ENCODE results near the gene HERC4.
"Not testable (repeated sequence)": the region's sequence is repeated elsewhere in the genome, so short reads cannot be mapped to it uniquely, and the experiment has no call there.

The HERC4 gene

GRCh38 chr10:68047554-68048327, 27.3 kb downstream of the HERC4 start:
- DNase-seq (ENCODE audit: low spot score), result no peak
- TF ChIP-seq CTCF (IDR thresholded peaks at IDR 0.05; ENCODE audit: extremely low read depth, missing control alignments), result no peak

- no peak for TF ChIP-seq CTCF (IDR thresholded peaks at IDR 0.05; ENCODE audit: extremely low read depth, missing control alignments)
- no peak for DNase-seq (ENCODE audit: low spot score)
Measured at GRCh38 chr10:68047122-68047521, 28.0 kb downstream of the HERC4 start.

DNA sequence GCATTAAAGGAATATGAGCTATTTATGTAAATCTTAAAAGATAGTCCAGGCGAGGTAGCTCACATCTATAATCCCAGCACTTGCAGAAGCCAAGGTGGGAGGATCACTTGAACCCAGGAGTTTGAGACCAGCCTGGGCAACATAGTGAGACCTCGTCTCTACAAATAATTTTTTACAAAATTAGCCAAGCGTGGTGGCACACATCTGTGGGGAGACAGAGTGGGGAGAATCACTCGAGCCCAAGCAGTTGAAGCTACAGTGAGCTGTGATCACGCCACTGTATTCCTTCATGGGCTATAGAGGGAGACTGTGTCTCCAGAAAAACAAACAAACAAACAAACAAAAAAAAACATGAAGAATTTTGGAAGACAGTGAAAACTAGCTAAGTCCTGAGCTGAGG, 28.4 kb downstream of the HERC4 start:
- TF ChIP-seq CTCF (IDR thresholded peaks at IDR 0.05; ENCODE audit: extremely low read depth, missing control alignments), result no peak
- no peak for DNase-seq (ENCODE audit: low spot score)

GRCh38 chr10:68043030-68043429, 32.1 kb downstream of the HERC4 start:
- DNase-seq (ENCODE audit: low spot score), result peak; percentile 18
- no peak for TF ChIP-seq CTCF (IDR thresholded peaks at IDR 0.05; ENCODE audit: extremely low read depth, missing control alignments)

DNA sequence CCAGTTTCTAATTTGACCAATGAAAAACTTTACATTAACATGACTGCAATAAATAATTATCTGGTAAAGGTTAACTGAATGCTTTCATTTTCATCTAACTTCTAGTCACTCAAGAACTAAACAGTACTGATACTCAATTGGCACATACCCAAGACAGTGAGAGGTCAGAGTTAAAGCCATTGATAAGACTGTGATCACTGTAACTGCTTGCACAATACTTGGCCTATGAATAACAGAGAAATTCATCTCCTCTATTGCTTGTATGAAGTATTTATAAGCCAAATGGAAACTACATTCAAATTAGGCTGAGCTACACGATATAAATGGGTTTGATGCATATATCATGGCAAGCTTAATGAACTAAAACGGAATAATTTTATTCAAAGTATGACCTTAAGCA, 43.0 kb downstream of the HERC4 start:
- TF ChIP-seq CTCF (IDR thresholded peaks at IDR 0.05; ENCODE audit: extremely low read depth, missing control alignments), result no peak
- no peak for DNase-seq (ENCODE audit: low spot score)

DNA sequence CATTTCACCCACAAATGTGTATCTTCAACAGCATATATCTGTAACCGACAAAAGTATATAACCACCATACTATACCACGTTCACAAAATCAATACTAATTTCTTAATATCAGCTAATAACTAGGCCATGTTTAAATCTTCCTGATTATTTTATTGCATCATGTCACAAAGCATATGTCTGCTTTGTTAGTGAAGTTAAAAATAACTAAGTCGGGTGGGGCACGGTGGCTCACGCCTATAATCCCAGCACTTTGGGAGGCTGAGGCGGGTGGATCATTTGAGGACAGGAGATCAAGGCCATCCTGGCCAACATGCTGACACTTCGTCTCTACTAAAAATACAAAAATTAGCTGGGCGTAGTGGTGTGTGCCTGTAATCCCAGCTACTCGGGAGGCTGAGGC, 47.7 kb downstream of the HERC4 start:
- no peak for TF ChIP-seq CTCF (IDR thresholded peaks at IDR 0.05; ENCODE audit: extremely low read depth, missing control alignments)
- no peak for DNase-seq (ENCODE audit: low spot score)

DNA sequence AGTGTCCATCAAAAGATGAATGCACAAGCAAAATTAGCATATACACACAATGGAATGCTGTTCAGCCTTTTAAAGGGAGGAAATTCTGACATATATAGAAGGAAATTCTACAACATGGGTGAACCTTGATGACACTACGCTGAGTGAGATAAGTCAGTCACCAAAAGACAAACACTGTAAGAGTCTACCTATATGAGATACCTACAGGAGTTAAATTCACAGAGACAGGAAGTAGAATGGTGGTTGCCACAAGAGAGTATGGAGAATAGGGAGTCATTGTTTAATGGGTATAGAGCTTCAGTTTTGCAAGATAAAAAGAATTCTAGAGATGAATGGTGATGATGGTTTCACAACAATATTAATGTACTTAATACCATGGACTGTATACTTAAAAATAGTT, 51.8 kb downstream of the HERC4 start:
- no peak for DNase-seq (ENCODE audit: low spot score)
- TF ChIP-seq CTCF (IDR thresholded peaks at IDR 0.05; ENCODE audit: extremely low read depth, missing control alignments), result no peak

DNA sequence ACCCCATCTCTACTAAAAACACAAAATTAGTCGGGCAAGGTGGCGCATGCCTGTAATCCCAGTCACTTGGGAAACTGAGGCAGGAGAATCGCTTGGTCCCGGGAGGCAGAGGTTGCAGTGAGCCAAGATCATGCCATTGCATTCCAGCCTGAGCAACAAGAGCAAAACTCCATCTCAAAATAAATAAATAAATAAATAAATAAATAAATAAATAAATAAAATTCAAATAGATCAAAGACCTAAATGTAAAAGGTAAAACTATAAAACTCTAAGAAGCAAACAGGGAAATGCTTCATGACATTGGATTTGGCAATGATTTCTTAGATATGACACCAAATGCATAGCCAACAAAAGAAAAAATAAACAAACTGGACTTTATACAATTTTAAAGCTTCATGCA, 52.8 kb downstream of the HERC4 start:
- DNase-seq (ENCODE audit: low spot score), result not testable (repeated sequence)

DNA sequence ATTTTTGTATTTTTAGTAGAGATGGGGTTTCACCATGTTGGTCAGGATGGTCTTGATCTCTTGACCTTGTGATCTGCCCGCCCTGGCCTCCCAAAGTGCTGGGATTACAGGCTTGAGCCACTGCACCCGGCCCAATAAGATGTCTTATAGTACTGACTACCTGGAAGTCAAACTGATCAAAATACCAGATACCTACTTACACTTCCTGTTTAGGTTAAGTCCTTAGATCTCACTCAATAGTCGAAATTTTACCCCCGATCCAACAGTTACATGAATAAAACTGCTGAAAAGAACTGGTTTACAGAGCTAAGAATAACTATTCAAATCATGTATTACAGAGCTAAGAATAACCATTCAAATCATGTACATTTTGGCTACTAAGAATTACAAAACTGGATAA, 58.6 kb downstream of the HERC4 start:
- not testable (repeated sequence) for DNase-seq (ENCODE audit: low spot score)

All from GM20000 (cell line).